A673 (cell line): ENCODE data around the gene TIMP4. TPM values are rescaled to one million over a fixed set of nuclear protein-coding genes. Genes with fewer than 3 reads are reported as not detected.

Experiments
- BruUV-seq: library from RNA; stranded (reverse); fragments of 400-500 nt; replicated peaks from 2 replicates; lab custom pipeline; 2021; lab: Mats Ljungman, UMichigan
- CTCF ChIA-PET: fragments of 300-600 bp; sonication (Branson Sonifier 250); formaldehyde crosslinking; loops from one replicate; lab custom pipeline; 2022; ENCODE audit warnings: antibody characterized with exemption; lab: Charles Lee
- POLR2A ChIA-PET: fragments of 300-600 bp; sonication (Branson Sonifier 250); formaldehyde crosslinking; loops from one replicate; lab custom pipeline; 2022; ENCODE audit warnings: antibody characterized with exemption; ENCODE audit not compliant: low non-redundant PET; lab: Charles Lee
- DNase-seq: peaks from one replicate; pipeline ENCODE4 v3.0.0-alpha.2; 2015; ENCODE audit warnings: low spot score
- H3K27ac ChIP-seq: fragments of 200-600 bp; sonication (generic); 2 replicates; pipeline ENCODE4 v1.5.1; 2016; ENCODE audit warnings: mixed run types, low read depth, mild to moderate bottlenecking, mixed read lengths, antibody characterized with exemption, low read length; ENCODE audit not compliant: poor library complexity, severe bottlenecking
- H3K27me3 ChIP-seq: fragments of 200-600 bp; sonication (generic); replicated peaks from 2 replicates; pipeline ENCODE4 v1.6.1; 2017; ENCODE audit warnings: mixed run types, low read depth, mild to moderate bottlenecking, mixed read lengths, antibody characterized with exemption, low read length; ENCODE audit not compliant: insufficient read depth, poor library complexity
- H3K36me3 ChIP-seq: fragments of 200-600 bp; sonication (generic); 2 replicates; pipeline ENCODE4 v1.6.1; 2016; ENCODE audit warnings: mixed run types, mild to moderate bottlenecking, mixed read lengths, antibody characterized with exemption, low read length; ENCODE audit not compliant: insufficient read depth, poor library complexity, severe bottlenecking
- H3K4me1 ChIP-seq: fragments of 200-600 bp; sonication (generic); 2 replicates; pipeline ENCODE4 v1.6.1; 2017; ENCODE audit warnings: mixed run types, mild to moderate bottlenecking, mixed read lengths, antibody characterized with exemption, low read length; ENCODE audit not compliant: insufficient read depth, poor library complexity, severe bottlenecking
- H3K4me3 ChIP-seq: fragments of 200-600 bp; sonication (generic); 2 replicates; pipeline ENCODE4 v1.5.1; 2016; ENCODE audit warnings: low read depth, mixed run types, mild to moderate bottlenecking, mixed read lengths, low read length; ENCODE audit not compliant: poor library complexity, severe bottlenecking
- H3K9me3 ChIP-seq: fragments of 200-600 bp; sonication (generic); 2 replicates; pipeline ENCODE4 v1.6.1; 2016; ENCODE audit warnings: mixed run types, low read depth, mild to moderate bottlenecking, mixed read lengths, antibody characterized with exemption, low read length; ENCODE audit not compliant: poor library complexity, severe bottlenecking
- CTCF ChIP-seq: fragments of 300-800, 200-600 bp; sonication (generic); conservative IDR thresholded peaks from 2 replicates; pipeline ENCODE4 v1.5.1; 2017; ENCODE audit warnings: low read depth, mild to moderate bottlenecking, antibody characterized with exemption, low read length, moderate library complexity, mixed read lengths
- EZH2 ChIP-seq: fragments of 200-600 bp; sonication (generic); IDR thresholded peaks from 2 replicates; pipeline ENCODE4 v1.6.1; 2017; ENCODE audit warnings: borderline replicate concordance, low read depth, mild to moderate bottlenecking, mixed read lengths, antibody characterized with exemption, low read length; ENCODE audit not compliant: poor library complexity, severe bottlenecking
- intact Hi-C: fragments of 100-400 bp; cut with micrococcal nuclease; formaldehyde crosslinking; loops from one replicate; pipeline ENCODE4 v1.10.0; 2022; ENCODE audit not compliant: unreplicated experiment
- total RNA-seq: library from RNA; stranded (reverse); gene quantifications from 2 replicates; pipeline ENCODE4 v1.2.3, GENCODE V29; 2021

Gene TIMP4
- total RNA-seq, 1 experiment from 2014 or later, result 13.3 TPM

GRCh38 chr3:12179441-12179840 is 20.7 kb upstream of the TIMP4 start:
- Histone ChIP-seq H3K9me3 (no peaks in the 10 kb centered on the region), H3K4me3 (no peak overlapping the region), H3K36me3 (no peaks in the 10 kb centered on the region), H3K4me1 (peaks cover 9% of the 10 kb centered on the region), H3K27ac (no peak overlapping the region), H3K27me3 (no peaks in the 10 kb centered on the region)
- BruUV-seq, result no TSS peak
- TF ChIP-seq EZH2 (no peak), CTCF (no peak)
- intact Hi-C loops, result no loop called here
- DNase-seq, result no peak
- CTCF ChIA-PET, result interaction anchor here (1.4 kb wide), 1 partner anchor 300 kb away, joined by 5 read pairs; no protein-coding TSS in a partner anchor
- POLR2A ChIA-PET, result no interaction called here

- intact Hi-C loops, result no loop called here
- Histone ChIP-seq H3K27me3 (no peaks in the 10 kb centered on the region), H3K9me3 (no peaks in the 10 kb centered on the region), H3K36me3 (no peaks in the 10 kb centered on the region), H3K4me1 (peaks cover 9% of the 10 kb centered on the region), H3K4me3 (no peak overlapping the region), H3K27ac (no peak overlapping the region)
- DNase-seq, result no peak
- ChIA-PET CTCF (interaction anchor here (0.8 to 1.0 kb wide), 2 partner anchors 43 to 301 kb away, joined by 3 read pairs; no protein-coding TSS in a partner anchor), POLR2A (no interaction called here)
- TF ChIP-seq CTCF, result no peak
- no peak for TF ChIP-seq EZH2
- BruUV-seq, result no TSS peak
Observed at GRCh38 chr3:12178091-12178820, 19.5 kb upstream of the TIMP4 start.

GRCh38 chr3:12177126-12177525 is 18.4 kb upstream of the TIMP4 start:
- Histone ChIP-seq H3K27ac (no peak overlapping the region), H3K9me3 (peaks cover 3% of the 10 kb centered on the region), H3K27me3 (no peaks in the 10 kb centered on the region), H3K36me3 (no peaks in the 10 kb centered on the region), H3K4me3 (no peak overlapping the region), H3K4me1 (peaks cover 9% of the 10 kb centered on the region)
- ChIA-PET CTCF (interaction anchor here (0.6 to 1.3 kb wide), 2 partner anchors 8 to 303 kb away, joined by 3 to 4 read pairs; no protein-coding TSS in a partner anchor), POLR2A (no interaction called here)
- no peak for TF ChIP-seq CTCF
- no peak for TF ChIP-seq EZH2
- no peak for DNase-seq
- intact Hi-C loops, result no loop called here
- BruUV-seq, result no TSS peak
